ENCODE results near the gene SIT1.

- TF ChIP-seq CTCF (IDR thresholded peaks at IDR 0.05) (no peak), POLR2A (IDR thresholded peaks at IDR 0.05) (no peak)
Observed at GRCh38 chr9:35656348-35656747, 5.6 kb upstream of the SIT1 start.

All from lower leg skin (tissue), 3 donors.